H1 (cell line): ENCODE measurements around the gene NUS1. TPM values are rescaled to one million over a fixed set of nuclear protein-coding genes. Genes with fewer than 3 reads are reported as not detected.

Experiments
- BRCA1 ChIP-seq: IDR thresholded peaks from 2 replicates; pipeline ENCODE4 v1.6.1; 2012; ENCODE audit warnings: low read depth, low read length, improper control_type of control experiment
- FOSL1 ChIP-seq: IDR thresholded peaks from 2 replicates; pipeline ENCODE4 v1.6.1; 2011; ENCODE audit warnings: mild to moderate bottlenecking, low read depth, low read length, moderate library complexity; ENCODE audit not compliant: insufficient read depth
- MAFK ChIP-seq: IDR thresholded peaks from 2 replicates; pipeline ENCODE4 v1.6.1; 2012; ENCODE audit warnings: low read depth, mild to moderate bottlenecking, improper control_type of control experiment, low read length
- POU5F1 ChIP-seq: IDR thresholded peaks from 2 replicates; pipeline ENCODE4 v1.6.1; 2011; ENCODE audit warnings: low read depth, mild to moderate bottlenecking, low read length, moderate library complexity
- SP2 ChIP-seq: IDR thresholded peaks from 2 replicates; pipeline ENCODE4 v1.6.1; 2012; ENCODE audit warnings: mild to moderate bottlenecking, low read length, inconsistent platforms
- SUZ12 ChIP-seq: fragments of 200-600 bp; sonication (generic); IDR thresholded peaks from 2 replicates; pipeline ENCODE4 v1.6.1; 2012; ENCODE audit warnings: mild to moderate bottlenecking, inconsistent platforms, low read length, moderate library complexity, mixed read lengths
- TAF1 ChIP-seq: IDR thresholded peaks from 2 replicates; pipeline ENCODE4 v1.6.1; 2011; ENCODE audit warnings: mild to moderate bottlenecking, low read depth, low read length
- polyA plus RNA-seq, 7 experiments: library from polyadenylated mRNA; depleted of rRNA in 3 of 7; stranded (reverse) in 5 of 7; unstranded in 2 of 7; fragments of >200 nt in 5 of 7; fragments of 200-250 nt in 2 of 7; gene quantifications; 1 replicate in 5 of 7; 2 replicates in 1 of 7; 4 replicates in 1 of 7; pipeline versions ENCODE4 v1.2.1 to v1.2.3, GENCODE V29; 2011 to 2013; ENCODE audit warnings: missing spikeins in 2 of 7, mixed read lengths in 2 of 7
- total RNA-seq: library from RNA; stranded (reverse); fragmentation: NEBNext Ultra II Directional; extraction: Animal tissue kit (Norgen Biotek cat#: 25700); gene quantifications from 2 replicates; pipeline ENCODE4 v1.2.1, GENCODE V29; 2021
- TF ChIP-seq, protein P1 (sequence below): IDR thresholded peaks from 2 replicates; pipeline ENCODE4 v1.6.1; 2011; ENCODE audit warnings: low read length, improper control_type of control experiment
- TF ChIP-seq, protein P2 (sequence below): IDR thresholded peaks from 2 replicates; pipeline ENCODE4 v1.6.1; 2012; ENCODE audit warnings: low read length, inconsistent platforms
- TF ChIP-seq, protein P3 (sequence below): IDR thresholded peaks from 2 replicates; pipeline ENCODE4 v1.6.1; 2012; ENCODE audit warnings: inconsistent platforms

Gene NUS1
- total and polyA plus RNA-seq, 2 of the 8 experiments (the other 6 are each of a cell fraction or from before 2014, with no cell fraction given): 20.7 to 77.7 TPM

DNA sequence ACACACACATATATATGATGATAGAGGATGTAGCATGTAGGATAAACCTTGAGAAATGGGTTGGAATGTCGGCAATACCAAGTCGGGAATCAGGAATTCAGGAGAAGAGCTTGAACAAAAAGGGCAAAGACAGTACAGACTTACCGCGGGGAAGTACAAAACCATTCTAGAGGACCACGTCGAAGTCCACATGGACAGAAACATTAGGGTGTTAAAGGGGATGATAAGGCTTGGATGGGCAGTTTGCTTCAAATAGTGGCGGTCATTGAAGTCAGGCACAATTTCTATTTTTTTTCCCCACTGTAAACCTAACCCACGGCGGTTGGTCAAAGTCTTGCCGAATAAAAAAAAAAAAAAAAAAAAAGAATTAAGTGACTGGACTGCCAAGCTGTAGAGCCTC is 766 bp upstream of the NUS1 start (continued):
- TF ChIP-seq MAFK: no peak
- TF ChIP-seq POU5F1: no peak
- TF ChIP-seq, protein P1, sequence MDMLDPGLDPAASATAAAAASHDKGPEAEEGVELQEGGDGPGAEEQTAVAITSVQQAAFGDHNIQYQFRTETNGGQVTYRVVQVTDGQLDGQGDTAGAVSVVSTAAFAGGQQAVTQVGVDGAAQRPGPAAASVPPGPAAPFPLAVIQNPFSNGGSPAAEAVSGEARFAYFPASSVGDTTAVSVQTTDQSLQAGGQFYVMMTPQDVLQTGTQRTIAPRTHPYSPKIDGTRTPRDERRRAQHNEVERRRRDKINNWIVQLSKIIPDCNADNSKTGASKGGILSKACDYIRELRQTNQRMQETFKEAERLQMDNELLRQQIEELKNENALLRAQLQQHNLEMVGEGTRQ: no peak
- TF ChIP-seq TAF1: no peak
- no peak for TF ChIP-seq SP2
- no peak for TF ChIP-seq BRCA1
- TF ChIP-seq FOSL1: no peak
- TF ChIP-seq SUZ12: no peak
- TF ChIP-seq, protein P2, sequence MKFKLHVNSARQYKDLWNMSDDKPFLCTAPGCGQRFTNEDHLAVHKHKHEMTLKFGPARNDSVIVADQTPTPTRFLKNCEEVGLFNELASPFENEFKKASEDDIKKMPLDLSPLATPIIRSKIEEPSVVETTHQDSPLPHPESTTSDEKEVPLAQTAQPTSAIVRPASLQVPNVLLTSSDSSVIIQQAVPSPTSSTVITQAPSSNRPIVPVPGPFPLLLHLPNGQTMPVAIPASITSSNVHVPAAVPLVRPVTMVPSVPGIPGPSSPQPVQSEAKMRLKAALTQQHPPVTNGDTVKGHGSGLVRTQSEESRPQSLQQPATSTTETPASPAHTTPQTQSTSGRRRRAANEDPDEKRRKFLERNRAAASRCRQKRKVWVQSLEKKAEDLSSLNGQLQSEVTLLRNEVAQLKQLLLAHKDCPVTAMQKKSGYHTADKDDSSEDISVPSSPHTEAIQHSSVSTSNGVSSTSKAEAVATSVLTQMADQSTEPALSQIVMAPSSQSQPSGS: no peak
- TF ChIP-seq, protein P3, sequence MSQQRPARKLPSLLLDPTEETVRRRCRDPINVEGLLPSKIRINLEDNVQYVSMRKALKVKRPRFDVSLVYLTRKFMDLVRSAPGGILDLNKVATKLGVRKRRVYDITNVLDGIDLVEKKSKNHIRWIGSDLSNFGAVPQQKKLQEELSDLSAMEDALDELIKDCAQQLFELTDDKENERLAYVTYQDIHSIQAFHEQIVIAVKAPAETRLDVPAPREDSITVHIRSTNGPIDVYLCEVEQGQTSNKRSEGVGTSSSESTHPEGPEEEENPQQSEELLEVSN: no peak
- TF ChIP-seq, all 59 proteins: peak for 0
